Hematopoietic multipotent progenitor cell treated with erythropoietin and hydrocortisone succinate and interleukin-3 and kit ligand, for 6 days (in vitro differentiated cells): ENCODE results near the gene STAP2.

Source experiments
- DNase-seq: peaks from one replicate; pipeline ENCODE4 v3.0.0-alpha.2; 2015

The STAP2 gene

DNA sequence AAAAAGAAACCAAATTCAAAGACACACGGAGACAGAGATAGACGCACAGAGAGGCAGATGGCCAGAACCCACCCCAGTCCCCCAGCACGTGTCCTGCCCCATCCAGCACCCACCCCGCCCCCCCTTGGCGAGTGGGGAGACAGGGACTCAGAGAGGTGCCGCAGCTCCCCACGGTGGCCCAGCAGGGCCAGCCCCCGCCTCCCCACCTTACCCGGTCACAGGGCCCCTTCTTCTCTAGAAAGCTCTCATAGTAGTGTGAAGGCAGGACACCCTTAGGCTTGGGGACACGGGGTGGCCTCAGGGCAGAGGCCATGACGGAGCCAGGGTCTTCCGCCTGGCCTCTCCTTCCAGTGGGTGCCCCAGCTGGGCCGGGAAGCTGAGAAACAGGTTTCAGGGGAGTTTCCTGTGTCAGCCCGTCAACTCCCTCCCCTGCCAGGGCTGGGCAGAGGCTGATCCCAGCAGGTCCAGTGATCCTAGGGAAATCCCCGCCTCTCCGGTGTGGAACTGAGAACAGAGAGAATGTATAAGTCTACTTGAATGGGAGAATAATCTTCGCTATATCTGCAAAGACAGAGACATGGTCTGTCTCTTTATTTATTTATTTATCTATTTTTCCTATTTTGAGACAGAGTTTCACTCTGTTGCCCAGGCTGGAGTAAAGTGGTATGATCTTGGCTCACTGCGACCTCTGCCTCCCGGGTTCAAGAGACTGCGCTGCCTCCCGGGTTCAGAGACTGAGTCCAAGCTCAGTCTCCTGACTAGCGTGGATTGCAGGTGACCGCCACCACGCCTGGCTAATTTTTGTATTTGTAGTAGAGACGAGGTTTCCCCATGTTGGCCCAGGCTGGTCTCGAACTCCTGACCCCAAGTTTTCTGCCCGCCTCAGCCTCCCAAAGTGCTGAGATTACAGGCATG, at the start of gene STAP2:
TSS of gene STAP2 (minus strand) at position 387 of the 915 bp plus-strand sequence. CDS start at position 313, 74 bp downstream.
- peak; percentile 54 for DNase-seq

GRCh38 chr19:4386041-4386782, 47.6 kb upstream of the STAP2 start:
- no peak for DNase-seq

- no peak for DNase-seq
These were observed 46.8 kb upstream of the STAP2 start for GRCh38 chr19:4385291-4386040.

GRCh38 chr19:4380254-4380727, 41.7 kb upstream of the STAP2 start:
- peak; percentile 64 for DNase-seq

GRCh38 chr19:4379383-4380253, 41.0 kb upstream of the STAP2 start:
- DNase-seq, result no peak

DNA sequence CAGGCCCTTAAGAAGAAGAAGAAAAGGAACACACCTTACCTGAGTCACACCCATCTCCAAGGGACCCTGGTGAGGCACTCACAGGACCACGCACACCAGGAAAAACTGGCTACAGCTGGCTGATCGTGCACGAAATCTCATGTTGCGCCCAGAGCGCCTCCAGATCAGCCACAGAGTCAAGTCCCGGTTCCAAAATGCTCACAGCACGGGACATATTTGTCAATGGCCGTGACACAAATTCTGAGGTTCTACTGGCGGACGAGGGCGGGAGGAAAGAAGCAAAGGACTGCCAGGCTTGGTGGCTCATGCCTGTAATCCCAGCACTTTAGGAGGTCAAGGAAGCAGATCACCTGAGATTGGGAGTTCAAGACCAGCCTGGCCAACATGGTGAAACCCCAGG, 40.3 kb upstream of the STAP2 start:
- DNase-seq, result no peak

DNA sequence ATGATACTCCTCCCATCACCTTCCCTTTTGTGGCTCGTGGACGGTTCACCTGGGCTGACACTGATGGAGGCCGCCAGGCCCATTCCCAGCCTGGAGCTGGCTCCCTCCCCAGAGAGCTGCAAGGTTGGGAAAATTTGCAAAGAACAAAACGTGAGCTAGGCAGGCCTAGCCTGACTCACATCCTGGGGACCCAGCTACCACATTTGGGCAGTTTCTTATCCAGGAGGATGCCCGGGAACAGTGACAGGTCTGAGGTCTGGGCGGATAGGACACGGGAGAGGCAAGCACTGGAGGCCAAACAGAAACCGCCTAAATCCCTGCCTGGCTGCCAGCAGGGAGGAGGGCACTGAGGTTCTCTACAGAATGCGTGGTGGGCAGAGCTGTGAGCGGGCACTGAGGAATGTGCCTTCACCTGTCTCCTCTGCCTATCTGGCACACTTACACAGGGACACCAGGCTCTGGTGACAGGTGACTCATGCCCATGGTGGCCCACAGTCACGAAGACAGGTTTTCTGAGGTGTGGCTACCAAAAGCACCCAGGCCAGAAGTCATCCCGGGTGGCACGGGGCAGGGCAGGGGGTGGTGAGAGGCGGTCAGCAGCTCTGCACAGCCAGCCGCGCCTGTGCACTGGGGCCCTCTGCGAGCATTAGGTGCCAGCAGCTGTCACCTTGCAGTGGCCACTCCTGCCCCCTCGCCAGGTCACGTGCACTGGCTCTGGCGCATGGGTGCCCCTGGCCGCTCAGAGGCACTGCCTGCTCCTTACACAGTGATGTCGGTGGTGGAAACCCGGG, 38.6 kb upstream of the STAP2 start:
- no peak for DNase-seq

- no peak for DNase-seq
These were observed 38.0 kb upstream of the STAP2 start for GRCh38 chr19:4376671-4376990.

- peak; percentile 42 for DNase-seq
These were observed 37.5 kb upstream of the STAP2 start for GRCh38 chr19:4376028-4376670.

DNA sequence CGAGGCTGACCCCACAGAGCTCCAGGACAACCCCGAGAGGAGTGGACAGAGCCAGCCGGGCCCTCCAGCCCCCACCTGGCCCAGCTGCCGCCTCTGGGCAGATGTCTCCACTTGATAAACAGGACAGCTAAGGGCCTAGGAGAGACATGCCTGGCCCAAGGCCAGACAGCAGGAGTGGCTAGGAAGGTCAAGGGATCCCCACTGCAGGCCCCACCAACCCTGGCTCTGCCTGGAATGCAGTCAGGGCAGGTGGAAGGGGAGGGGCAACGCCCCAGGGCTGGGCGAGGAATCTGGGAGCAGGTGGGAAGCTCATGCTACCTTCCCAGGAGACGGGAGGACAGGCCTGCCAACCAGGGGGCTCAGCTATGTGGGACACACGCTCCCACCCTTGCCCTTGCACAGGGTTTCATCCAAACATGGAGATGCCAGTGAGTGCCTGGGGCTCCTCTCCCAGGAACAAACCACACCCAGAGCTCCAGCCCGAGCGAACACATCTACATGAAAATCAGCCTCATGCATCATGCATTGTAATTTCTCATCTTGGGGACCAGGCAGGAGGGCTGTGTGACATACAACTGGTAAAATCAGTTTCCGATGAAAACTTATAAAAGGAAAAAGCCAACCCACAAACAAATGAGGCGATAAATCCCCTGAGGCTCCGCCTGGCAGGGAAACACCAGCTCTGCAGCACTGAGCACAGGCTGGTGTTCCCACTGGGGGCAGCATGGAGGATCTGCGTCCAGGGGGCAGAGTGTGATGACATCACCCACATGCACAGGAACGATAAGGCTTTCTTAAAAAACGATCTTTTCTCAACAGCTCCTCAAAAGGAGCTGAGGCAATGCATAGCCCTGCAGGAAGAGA, 36.8 kb upstream of the STAP2 start:
- DNase-seq, result peak; percentile 98

- DNase-seq, result peak; percentile 90
These were observed 36.0 kb upstream of the STAP2 start for GRCh38 chr19:4374498-4375163.

DNA sequence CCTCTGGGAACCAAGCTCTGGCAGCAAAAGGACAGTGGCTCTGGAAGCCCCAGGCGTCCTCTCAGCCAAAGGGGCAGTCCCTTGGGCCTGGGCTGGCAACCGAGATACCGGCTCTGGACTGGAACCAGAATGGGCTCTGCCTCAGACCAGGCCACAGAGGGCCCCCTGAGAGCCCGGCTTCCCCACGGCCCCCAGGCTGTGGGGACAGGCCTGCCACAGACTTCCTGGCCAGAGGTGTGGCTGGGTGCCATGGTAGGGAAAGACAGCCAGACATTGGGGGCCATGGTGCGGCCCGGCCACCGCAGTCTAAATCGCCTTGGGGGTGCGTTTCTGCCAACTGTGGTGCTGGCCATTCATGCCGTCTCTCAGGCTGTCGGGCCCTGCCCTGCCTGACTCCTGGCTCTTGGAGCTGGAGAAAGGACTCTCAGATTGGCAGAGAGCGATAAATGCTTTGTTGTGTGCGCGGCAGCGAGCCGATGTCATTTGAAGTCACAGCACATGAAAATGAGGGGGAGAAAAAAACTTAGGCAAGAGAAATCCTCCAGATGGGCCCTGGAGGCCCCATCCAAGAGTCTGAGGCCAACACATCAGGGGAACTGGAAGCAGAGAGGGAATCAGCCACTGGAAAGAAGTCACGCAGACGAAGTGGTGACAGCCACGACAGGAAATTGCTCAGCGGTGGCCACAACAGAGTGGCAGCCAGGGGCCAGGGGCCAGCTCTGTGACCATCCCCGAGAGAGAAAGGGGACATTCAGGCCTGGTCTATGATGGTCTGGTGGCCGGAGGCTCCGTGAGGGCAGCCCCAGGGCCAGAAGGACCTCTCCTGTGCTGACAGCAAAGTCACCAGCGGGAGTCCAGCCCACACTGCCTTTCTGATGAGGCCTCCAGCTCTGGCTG, 35.2 kb upstream of the STAP2 start:
- peak; percentile 36 for DNase-seq

GRCh38 chr19:4373013-4373367, 34.4 kb upstream of the STAP2 start:
- DNase-seq, result no peak

DNA sequence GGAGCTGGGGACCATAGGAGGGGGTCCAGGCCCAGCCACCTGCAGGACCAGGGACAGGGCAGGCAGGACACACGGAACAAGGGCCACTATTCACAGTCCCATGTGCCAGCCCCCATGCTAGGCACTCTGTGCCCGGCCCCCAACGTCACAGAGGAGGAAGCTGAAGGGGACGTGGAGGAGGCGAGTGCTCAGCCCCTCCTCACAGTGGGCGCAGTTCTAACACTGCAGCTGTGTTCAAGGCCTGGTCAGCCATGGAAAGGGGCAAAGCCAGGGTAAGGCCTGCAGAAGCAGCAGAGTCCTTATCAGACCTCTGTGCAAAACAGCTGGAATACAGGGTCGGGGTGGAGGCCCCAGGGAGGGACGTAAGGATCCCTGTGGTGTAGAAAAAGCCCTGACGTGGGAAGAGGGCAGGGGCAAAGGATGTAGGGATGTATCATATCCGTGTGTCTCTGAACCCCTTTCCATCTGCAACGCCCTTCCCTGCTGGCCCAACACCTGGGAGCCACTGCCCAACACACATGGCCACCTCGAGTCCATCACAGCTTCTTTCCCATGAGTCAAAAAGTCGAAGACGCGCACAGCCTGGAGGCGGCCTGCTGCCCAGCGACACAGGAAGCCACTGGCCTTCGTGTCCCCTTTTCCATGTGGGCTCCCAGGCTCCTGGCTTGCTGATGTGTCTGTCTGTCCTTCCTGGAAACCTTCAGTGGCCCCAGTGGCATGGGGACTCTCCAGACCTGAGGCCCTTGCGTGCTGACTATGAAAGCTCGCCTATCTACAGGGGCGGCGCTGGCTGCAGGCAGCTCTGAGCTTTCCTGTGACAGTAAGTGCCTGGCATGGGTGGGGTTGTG, 33.8 kb upstream of the STAP2 start:
- DNase-seq, result peak; percentile 74

DNA sequence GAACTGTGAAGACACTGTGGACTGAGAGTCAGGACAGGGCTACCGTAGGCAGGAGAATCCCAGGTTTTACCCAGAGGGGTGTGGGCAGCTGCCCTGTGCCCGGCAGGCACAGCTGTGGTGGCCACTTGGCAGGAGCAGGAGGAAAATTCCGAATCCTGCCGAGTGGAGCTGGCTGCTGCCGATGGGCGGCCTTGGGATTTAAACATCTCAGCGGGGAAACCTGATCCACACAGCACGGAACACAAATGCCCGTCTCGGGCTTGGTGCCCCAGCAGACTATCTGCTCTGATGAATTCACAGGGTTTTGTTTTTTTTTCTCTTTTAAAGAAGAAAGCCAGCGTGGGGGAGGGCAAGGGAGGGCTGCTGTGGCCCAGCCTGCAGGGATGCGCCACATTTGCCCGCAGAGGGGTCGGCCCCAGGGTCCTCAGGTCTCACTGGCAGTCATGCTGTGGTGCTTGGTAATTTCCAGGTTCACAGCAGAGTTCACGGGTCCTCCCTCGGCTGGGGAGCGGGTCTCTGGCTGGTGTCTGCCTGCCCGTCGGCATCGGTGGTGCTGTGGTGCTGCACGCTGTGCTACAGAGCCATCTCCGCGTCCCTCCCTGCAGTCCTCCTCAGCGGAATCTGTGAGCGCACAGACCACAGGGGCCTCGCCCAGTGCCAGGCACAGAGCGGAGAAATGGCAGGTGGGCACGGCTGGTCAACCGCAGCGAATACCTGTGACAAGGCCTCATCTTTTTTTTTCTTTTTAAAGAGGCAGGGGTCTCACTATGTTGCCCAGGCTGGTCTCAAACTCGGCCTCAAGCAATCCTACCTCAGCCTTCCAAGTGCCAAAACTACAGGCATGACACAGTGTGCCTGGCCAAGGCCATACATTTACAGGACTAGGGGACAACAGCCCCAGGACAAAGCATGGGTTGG, 32.9 kb upstream of the STAP2 start:
- DNase-seq, result no peak

GRCh38 chr19:4370418-4371041, 31.9 kb upstream of the STAP2 start:
- DNase-seq, result no peak
